Thymus (tissue), 11 donors: Measurements from ENCODE around the gene SLC9A2. TPM values are rescaled to one million over a fixed set of nuclear protein-coding genes. Genes with fewer than 3 reads are reported as not detected.
A peak's percentile ranks its signal among the peaks of the same experiment; 100 is the strongest.

Experiments used
- DNase-seq, 9 donors: peaks; one replicate each; pipeline ENCODE4 v3.0.0-alpha.2; 2013; ENCODE audit warnings: low spot score in 9 of 9, low read depth in 6 of 9, missing footprints in 1 of 9
- H3K27ac ChIP-seq, 2 donors: one replicate each; pipeline ENCODE4 v1.5.1; 2013; ENCODE audit warnings: control low read depth in 1 of 2, low read depth in 1 of 2, low read length in 1 of 2, mild to moderate bottlenecking in 1 of 2, moderate library complexity in 1 of 2
- H3K27me3 ChIP-seq, 2 donors: one replicate each; pipeline ENCODE4 v1.5.1; 2013; ENCODE audit warnings: low read length in 1 of 2; ENCODE audit not compliant: control insufficient read depth in 2 of 2, insufficient read depth in 1 of 2
- H3K36me3 ChIP-seq, 2 donors: one replicate each; pipeline ENCODE4 v1.5.1; 2013; ENCODE audit warnings: low read length in 1 of 2, mild to moderate bottlenecking in 1 of 2, moderate library complexity in 1 of 2; ENCODE audit not compliant: control insufficient read depth in 2 of 2, insufficient read depth in 2 of 2
- H3K4me1 ChIP-seq, 2 donors: one replicate each; pipeline ENCODE4 v1.5.1; 2013; ENCODE audit warnings: low read length in 2 of 2; ENCODE audit not compliant: control insufficient read depth in 2 of 2, insufficient read depth in 2 of 2
- H3K4me3 ChIP-seq, 2 donors: one replicate each; pipeline ENCODE4 v1.5.1; 2013; ENCODE audit warnings: low read length in 2 of 2, control low read depth in 1 of 2, mild to moderate bottlenecking in 1 of 2
- H3K9me3 ChIP-seq, 2 donors: one replicate each; pipeline ENCODE4 v1.5.1; 2013; ENCODE audit warnings: low read length in 1 of 2, mild to moderate bottlenecking in 1 of 2; ENCODE audit not compliant: control insufficient read depth in 2 of 2, insufficient read depth in 1 of 2
- WGBS: extraction: QIAGEN DNeasy Blood & Tissue Kit; methylation state at CpG from one replicate; pipeline ENCODE4 v1.1.7; 2013; 5-methylcytosine and 5-hydroxymethylcytosine counted together
- polyA plus RNA-seq: library from polyadenylated mRNA; stranded (reverse); fragments of 200-250 nt; gene quantifications from one replicate; pipeline ENCODE4 v1.2.3, GENCODE V29; 2013
- total RNA-seq: library from RNA; stranded (reverse); fragments of 120-200 nt; gene quantifications from one replicate; pipeline ENCODE4 v1.2.4, GENCODE V29; 2013
- donor health status: healthy.

Gene SLC9A2
- total and polyA plus RNA-seq, 2 donors, result 0.66 to 0.75 TPM

DNA sequence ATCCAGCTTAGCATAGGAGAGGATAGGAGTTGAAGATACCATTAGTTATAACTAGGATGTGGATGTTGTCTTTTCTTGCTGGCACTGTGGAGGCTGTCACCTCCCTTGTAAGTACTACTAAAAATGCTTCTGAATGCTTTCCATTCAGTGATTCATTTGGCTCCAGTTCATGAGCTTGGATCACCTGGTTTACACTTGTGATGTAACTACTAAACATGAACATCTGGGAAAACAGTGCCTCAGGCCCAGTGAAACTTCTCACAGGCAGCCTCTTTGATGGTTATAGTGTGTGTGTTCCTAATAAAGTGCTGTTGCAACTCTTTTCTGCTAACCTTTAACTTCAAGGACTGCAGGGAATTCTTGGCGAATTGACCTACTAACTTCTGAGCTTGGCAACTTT lies 13.0 kb upstream of the SLC9A2 start:
- H3K4me1 ChIP-seq, result peaks cover 4 to 7% of the 10 kb centered on the region in 2 donors
- no peak overlapping the region for H3K27ac ChIP-seq
- DNase-seq, result no peak
- no peaks in the 10 kb centered on the region for H3K27me3 ChIP-seq
- H3K4me3 ChIP-seq, result no peak overlapping the region
- 93% methylated on average over 1 of the region's 1 CpG for WGBS
- no peaks in the 10 kb centered on the region for H3K9me3 ChIP-seq
- H3K36me3 ChIP-seq, result no peaks in the 10 kb centered on the region

GRCh38 chr2:102615620-102616436 lies 3.5 kb upstream of the SLC9A2 start:
- peaks cover 0 to 5% of the 10 kb centered on the region in 2 donors for H3K9me3 ChIP-seq
- DNase-seq, result peak in 8 of 9 donors; percentile 34 to 73 (median 48)
- H3K27ac ChIP-seq, result no peak overlapping the region
- 24% methylated on average over 5 of the region's 5 CpGs for WGBS
- H3K27me3 ChIP-seq, result peaks cover 29 to 46% of the 10 kb centered on the region in 2 donors
- H3K36me3 ChIP-seq, result no peaks in the 10 kb centered on the region
- peaks cover 0 to 18% of the 10 kb centered on the region in 2 donors for H3K4me1 ChIP-seq
- no peak overlapping the region for H3K4me3 ChIP-seq

GRCh38 chr2:102618452-102619413 lies 620 bp upstream of the SLC9A2 start:
- peaks cover 0 to 5% of the 10 kb centered on the region in 2 donors for H3K9me3 ChIP-seq
- peaks cover 0 to 18% of the 10 kb centered on the region in 2 donors for H3K4me1 ChIP-seq
- DNase-seq, result peak in 1 of 9 donors; percentile 30
- H3K27me3 ChIP-seq, result peaks cover 32 to 67% of the 10 kb centered on the region in 2 donors
- 5% methylated on average over 59 of the region's 59 CpGs for WGBS
- H3K36me3 ChIP-seq, result no peaks in the 10 kb centered on the region
- peak overlapping the region in 1 of 2 donors; percentile 35 for H3K4me3 ChIP-seq
- H3K27ac ChIP-seq, result no peak overlapping the region

- no peak overlapping the region for H3K4me3 ChIP-seq
- H3K27me3 ChIP-seq, result peaks cover 30 to 65% of the 10 kb centered on the region in 2 donors
- DNase-seq, result no peak
Measured at GRCh38 chr2:102620332-102620731, 979 bp downstream of the SLC9A2 start.

DNA sequence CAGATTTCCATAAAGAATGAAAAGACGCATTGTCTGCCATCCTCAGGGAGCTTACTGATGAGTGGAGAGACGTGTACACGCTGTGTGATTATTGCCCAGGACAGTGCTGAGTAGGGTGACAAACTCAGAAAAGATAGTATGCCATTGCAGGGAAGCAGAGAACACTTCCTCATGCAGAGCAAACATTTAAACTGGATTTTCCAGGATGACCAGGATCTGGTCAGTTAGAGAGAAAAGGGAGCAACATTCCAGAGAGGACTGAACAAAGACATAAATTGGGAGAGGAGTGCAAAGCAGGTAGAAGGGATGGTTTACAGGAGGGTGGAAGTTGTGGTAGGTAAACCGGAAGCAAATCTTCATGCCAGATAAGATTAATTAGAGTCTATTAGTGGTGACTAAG lies 2.3 kb downstream of the SLC9A2 start:
- no peak for DNase-seq

More at GRCh38 chr2:102620332-102620731, 979 bp downstream of the SLC9A2 start:
- WGBS, result 46% methylated on average over 11 of the region's 11 CpGs
- peaks cover 0 to 5% of the 10 kb centered on the region in 2 donors for H3K9me3 ChIP-seq
- H3K36me3 ChIP-seq, result no peaks in the 10 kb centered on the region
- peaks cover 0 to 18% of the 10 kb centered on the region in 2 donors for H3K4me1 ChIP-seq
- no peak overlapping the region for H3K27ac ChIP-seq

DNA sequence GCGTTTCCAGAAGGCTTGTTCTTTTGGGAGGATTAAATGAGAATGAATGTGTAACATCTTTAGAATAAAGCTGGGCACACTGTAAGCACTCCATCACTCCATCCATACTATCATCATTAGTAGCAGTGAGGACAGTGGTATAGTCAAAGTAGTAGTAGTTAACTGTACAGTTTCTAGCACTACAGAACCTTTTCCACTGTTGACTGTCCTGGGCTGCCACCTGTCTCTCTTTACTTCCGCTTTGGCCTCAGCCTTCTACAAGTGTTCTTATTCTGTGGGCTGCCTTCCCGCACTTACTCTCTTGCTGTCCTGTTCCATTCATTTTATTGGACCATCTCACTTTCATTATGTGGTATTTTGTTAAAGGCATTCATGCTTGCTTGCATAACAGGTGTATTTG lies 3.3 kb downstream of the SLC9A2 start:
- Histone ChIP-seq H3K36me3 (no peaks in the 10 kb centered on the region), H3K27ac (no peak overlapping the region), H3K4me1 (peaks cover 0 to 18% of the 10 kb centered on the region in 2 donors), H3K9me3 (peaks cover 0 to 5% of the 10 kb centered on the region in 2 donors), H3K4me3 (no peak overlapping the region), H3K27me3 (peaks cover 25 to 52% of the 10 kb centered on the region in 2 donors)
- DNase-seq, result no peak
- WGBS, result 95% methylated on average over 3 of the region's 3 CpGs

More for the DNA sequence above, 2.3 kb downstream of the SLC9A2 start:
- Histone ChIP-seq H3K4me3 (no peak overlapping the region), H3K9me3 (peaks cover 0 to 5% of the 10 kb centered on the region in 2 donors), H3K27me3 (peaks cover 27 to 60% of the 10 kb centered on the region in 2 donors), H3K27ac (no peak overlapping the region), H3K36me3 (no peaks in the 10 kb centered on the region), H3K4me1 (peaks cover 0 to 18% of the 10 kb centered on the region in 2 donors)
- 78% methylated on average over 4 of the region's 4 CpGs for WGBS

- DNase-seq, result no peak
- H3K4me3 ChIP-seq, result no peak overlapping the region
- H3K27ac ChIP-seq, result no peak overlapping the region
- WGBS, result 83% methylated on average over 4 of the region's 4 CpGs
- H3K9me3 ChIP-seq, result no peaks in the 10 kb centered on the region
- no peaks in the 10 kb centered on the region for H3K27me3 ChIP-seq
- no peaks in the 10 kb centered on the region for H3K36me3 ChIP-seq
- H3K4me1 ChIP-seq, result no peaks in the 10 kb centered on the region
Measured at GRCh38 chr2:102630458-102630857, 11.1 kb downstream of the SLC9A2 start.

GRCh38 chr2:102632380-102633175 lies 13.2 kb downstream of the SLC9A2 start:
- WGBS, result 95% methylated on average over 4 of the region's 4 CpGs
- H3K27me3 ChIP-seq, result no peaks in the 10 kb centered on the region
- no peak for DNase-seq
- H3K27ac ChIP-seq, result no peak overlapping the region
- no peaks in the 10 kb centered on the region for H3K4me1 ChIP-seq
- no peaks in the 10 kb centered on the region for H3K9me3 ChIP-seq
- H3K36me3 ChIP-seq, result no peaks in the 10 kb centered on the region
- H3K4me3 ChIP-seq, result no peak overlapping the region
